Erythroblast (primary cell): Measurements from ENCODE around the gene BEST4.

ENCODE experiments used
- DNase-seq, 2 experiments: peaks; one replicate each; lab custom pipeline; 2025; lab: John Stamatoyannopoulos, UW
- GATA1 ChIP-seq: IDR thresholded peaks from 2 replicates; pipeline ENCODE4 v1.6.1; 2011; ENCODE audit warnings: low read depth, mild to moderate bottlenecking, control low read depth, low read length, moderate library complexity
- POLR2A ChIP-seq: IDR thresholded peaks from 2 replicates; pipeline ENCODE4 v1.6.1; 2011; ENCODE audit warnings: mild to moderate bottlenecking, low read length

BEST4 gene

DNA sequence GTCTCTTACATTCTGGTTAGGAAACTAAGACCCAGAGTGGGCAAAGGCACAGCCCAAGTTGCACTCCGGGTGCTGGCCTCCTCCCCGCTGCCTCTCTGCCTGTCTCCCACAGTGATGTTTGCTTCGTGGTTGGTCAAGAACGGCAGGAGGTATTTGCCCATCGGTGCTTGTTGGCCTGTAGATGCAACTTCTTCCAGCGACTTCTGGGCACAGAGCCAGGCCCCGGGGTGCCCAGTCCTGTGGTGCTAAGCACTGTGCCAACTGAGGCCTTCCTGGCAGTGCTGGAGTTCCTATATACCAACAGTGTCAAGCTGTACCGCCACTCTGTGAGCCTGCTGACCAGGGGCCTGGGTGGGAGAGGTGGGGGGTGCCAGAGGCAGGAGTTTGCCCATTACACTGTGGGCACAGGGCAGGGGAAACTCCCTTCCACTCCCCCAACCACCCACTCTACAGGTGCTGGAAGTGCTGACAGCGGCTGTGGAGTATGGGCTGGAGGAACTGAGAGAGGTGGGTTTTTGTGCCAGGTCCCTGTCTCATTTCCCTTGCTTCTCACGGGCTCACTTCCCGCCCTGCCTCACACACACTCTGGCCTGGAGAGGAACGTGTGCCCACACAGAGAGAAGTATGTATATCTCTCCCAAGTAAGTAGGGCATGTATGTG lies 22.3 kb upstream of the BEST4 start:
- TF ChIP-seq GATA1 = no peak
- TF ChIP-seq POLR2A = no peak
- no peak for DNase-seq

DNA sequence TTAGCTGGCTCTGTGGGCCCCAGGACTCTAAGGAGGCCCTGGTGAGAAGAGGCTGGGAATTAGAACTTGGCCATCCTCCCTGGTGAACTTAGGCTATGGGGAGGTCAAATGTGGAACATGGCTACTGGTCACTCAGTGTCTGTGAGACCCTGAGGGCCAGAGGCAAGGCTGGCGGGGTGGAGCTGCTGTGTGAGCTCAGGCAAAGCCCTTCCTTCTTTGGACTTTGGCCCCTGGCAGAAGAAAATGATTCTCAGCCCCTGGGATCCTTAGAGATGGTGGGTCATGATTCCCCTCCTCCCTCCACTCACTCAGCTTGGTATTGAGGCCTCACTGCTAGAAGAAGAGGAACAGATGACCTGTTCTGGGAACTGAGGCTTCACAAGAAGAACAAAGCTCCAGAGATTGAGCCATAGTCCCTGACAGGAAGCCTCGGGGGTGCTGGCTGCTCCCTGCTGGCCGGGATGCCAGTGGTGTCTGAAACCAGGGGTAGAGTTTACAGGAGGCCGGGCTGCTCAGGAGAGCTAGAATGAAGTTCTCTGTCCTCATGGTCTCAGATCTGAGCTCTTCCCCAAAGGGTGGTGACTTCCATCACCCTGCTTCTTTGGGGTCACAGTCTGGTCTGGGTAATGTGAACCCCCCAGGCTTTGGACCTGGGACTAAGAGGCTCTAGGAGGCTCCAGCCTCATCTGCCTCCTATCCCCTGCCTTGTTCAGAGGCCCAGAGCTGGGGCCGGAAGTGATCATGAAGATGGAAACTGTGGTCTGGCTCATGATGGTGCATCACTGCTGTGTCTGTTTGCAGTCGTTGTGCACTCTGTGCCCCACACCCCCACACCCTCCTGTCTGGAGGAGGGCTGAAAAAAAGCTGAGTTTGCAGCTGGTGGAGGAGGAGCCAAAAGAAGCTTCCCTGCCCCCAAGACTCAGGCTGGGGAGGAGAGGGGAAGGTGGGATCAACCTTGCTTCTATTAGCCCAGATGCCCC lies 21.3 kb upstream of the BEST4 start:
- DNase-seq = peak; percentile 50 to 64
- TF ChIP-seq GATA1 (no peak), POLR2A (peak; percentile 70)

DNA sequence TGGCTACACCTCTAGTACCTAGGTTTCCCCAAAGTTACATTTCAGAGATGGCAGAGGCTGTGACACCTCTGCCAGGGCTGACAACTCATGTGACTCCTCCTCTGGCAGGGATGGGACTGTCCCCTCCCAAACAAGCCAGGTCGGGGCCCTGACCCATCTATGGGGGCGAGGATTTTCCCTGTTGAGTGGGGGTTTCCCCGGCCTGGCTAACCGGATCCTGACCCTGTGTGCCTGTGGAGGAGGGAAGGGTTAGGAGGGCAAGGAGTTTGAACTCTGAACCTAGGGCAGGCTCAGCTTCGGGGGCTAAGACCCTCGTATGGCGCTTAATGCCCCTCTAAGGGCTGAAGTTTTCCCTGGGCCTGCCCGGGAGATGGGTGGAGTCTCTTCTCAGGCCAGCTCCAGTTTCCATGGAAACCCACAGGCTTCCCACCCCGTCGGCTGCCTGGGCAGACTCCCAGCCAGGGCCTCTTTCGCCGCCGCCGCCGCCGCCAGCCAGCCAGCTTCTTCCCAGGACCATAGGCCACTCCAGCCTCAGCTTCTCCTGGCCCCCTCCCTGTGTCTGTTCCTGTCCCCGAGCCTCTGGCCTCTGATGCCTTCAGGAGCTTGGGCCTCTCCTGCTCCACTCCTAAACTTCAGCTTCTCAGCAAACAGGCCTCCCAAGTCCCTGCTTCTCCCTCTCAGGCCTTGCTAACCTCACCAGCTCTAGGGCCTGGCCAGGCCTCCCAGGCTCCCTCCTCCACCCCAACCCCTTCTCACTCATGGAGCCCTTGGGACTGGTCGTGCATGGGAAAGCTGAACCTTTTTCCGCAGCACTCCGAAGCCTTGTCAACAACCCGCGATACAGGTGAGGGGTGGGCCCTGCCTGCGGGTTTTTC lies 20.3 kb upstream of the BEST4 start, which contains the start of gene BTBD19:
TSS of gene BTBD19 (plus strand) at position 461 of the 875 bp plus-strand sequence. CDS start at position 759, 298 bp downstream.
- TF ChIP-seq GATA1 (no peak), POLR2A (no peak)
- DNase-seq = peak; percentile 76 to 84

DNA sequence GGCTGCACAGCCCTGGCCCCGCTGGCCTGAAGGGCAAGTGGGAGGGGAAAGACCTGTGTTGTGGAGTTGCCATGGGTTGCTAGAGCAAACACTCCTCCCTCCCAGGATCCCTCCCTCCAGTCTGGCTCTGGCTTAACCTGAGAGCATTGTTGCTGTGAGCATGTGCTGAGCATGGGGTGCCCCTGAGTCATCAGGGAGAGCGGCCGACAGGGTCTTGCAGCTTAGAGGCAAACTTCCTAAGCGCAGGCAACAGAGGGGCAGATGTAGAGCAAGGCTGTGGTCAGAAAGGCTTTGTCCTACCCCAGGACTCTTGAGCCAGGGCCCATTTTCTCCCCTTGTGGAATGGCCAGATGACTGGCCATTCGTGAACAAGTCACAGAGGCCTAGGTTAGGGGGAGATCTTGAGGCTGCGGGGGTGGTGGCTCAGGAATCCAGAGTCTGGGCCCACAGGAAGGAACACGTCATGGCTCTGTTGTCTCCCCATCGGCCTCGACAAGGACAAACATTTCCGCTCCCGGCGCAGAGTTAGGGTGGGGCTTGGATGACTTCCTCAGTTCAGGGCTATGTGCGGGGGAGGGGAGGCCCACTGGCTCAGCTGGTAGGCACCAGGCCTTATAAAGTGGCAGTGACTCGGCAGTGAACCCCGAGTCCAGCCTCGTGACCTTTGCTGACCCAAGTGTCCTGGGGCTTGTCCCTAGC lies 19.5 kb upstream of the BEST4 start:
- DNase-seq = peak; percentile 87 to 92
- TF ChIP-seq POLR2A (peak; percentile 76), GATA1 (no peak)

DNA sequence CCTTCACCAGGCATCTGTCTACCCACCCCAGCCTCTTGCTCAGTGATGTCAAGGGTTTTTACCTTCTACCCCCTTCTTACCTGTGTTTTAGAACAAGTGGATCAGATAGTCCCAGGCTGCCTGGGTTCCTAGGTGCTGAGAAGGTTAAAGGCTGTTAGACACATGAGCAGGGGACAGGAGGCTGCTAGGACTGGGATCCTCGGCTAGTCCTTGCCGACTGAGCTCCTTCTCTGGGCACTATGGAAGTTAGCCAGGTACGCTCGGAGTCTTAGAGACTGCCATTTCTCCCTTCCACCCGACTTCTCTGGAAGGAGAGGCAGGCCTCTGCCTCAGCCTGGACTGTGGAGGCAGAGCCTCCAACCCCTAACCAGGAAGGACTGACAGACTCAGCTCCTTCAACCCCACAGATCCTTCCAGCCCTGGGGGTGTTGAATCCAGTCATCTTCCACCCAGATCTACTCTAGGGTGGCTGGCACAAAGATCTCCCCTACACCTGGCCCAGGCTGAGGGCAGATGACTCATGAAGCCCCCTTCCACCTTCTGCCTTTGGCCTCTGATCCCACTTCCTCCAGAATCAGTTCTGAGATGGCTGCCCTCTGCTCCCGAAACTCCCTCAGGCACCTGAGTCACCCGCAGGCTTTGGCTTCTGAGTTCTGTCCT lies 18.9 kb upstream of the BEST4 start, which contains the start of gene DYNLT4:
TSS of gene DYNLT4 (minus strand) at position 648 of the 660 bp plus-strand sequence. CDS start 683 bp downstream, outside the sequence.
- TF ChIP-seq GATA1 (no peak), POLR2A (no peak)
- no peak for DNase-seq

DNA sequence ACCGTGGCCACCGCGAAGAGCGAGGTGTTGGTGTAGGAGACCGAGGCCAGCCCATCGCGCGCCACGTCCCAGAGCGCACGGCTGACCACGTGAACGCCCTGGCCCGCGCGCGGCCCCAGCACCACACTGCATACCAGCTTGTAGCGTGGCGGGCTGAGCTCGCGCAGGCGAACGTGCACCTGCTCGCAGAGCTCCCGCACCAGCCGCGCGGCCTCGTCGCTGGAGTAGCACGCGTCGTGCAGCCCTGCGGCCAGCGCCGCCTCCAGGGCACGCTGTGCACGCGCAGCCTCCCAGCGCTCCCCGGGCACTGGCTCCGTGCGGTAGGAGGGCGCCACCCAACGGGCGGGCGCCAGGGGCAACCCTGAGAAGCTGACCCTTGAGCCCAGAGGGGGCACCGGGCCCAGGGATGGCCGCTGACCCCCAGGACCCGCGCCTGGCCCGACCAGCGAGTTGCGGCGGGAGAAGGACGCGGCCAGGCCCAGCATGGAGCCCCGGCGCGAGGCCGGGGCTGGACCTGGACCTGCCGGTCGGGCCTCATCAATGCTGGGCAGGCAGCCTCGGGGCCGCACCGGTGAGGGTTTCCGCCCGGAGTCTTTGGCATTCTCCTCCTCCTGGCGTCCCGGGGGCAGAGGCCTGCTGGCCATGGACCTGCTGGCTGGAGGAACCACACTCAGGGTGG lies 18.2 kb upstream of the BEST4 start:
- no peak for DNase-seq
- TF ChIP-seq GATA1 (no peak), POLR2A (no peak)

DNA sequence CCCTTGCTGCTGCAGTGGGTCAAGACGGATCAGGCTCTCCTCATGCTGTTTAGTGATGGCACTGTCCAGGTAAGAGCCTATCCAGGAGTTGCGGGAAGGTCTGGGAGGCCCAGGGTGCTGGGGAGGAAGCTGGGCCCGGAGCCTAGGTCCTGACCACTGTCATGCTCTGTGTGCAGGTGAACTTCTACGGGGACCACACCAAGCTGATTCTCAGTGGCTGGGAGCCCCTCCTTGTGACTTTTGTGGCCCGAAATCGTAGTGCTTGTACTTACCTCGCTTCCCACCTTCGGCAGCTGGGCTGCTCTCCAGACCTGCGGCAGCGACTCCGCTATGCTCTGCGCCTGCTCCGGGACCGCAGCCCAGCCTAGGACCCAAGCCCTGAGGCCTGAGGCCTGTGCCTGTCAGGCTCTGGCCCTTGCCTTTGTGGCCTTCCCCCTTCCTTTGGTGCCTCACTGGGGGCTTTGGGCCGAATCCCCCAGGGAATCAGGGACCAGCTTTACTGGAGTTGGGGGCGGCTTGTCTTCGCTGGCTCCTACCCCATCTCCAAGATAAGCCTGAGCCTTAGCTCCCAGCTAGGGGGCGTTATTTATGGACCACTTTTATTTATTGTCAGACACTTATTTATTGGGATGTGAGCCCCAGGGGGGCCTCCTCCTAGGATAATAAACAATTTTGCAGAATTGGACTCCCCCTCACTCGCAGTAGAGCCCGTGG lies 17.5 kb upstream of the BEST4 start:
- no peak for DNase-seq
- TF ChIP-seq POLR2A (no peak), GATA1 (no peak)

DNA sequence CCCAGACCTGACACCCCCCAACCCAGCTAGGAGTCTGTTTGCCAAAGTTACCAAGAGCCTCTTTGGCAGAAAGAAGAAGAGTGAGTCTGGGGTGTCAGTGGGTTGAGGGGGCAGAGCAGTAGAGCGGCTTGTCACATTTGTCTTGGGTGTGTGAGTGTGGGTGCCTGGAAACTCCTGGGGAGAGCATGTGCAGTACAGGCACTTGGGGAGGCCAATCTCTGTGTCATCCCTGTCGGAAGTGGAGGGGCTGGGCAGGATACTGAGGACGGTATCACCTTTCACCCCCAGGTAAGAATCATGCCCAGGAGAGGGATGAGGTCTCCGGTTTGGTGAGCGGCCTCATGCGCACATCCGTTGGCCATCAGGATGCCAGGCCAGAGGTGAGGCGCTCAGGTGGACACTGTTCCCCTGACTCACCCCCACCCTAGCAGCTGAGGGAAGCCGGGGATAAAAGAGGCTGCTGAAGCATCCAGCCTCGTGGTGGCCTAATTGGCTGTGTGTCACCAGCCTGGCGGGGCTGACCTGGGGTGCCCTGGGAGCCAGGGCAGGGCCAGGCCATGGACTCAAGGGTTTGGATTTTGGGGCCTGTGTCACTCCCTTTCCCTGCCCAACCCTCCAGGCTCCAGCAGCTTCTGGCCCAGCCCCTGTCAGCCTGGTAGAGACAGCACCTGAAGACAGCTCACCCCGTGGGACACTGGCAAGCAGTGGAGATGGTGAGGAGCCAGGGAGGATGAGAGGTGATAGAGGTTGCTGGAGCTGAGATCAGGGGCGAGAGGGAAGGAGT lies 15.5 kb upstream of the BEST4 start:
- TF ChIP-seq POLR2A (no peak), GATA1 (no peak)
- no peak for DNase-seq

DNA sequence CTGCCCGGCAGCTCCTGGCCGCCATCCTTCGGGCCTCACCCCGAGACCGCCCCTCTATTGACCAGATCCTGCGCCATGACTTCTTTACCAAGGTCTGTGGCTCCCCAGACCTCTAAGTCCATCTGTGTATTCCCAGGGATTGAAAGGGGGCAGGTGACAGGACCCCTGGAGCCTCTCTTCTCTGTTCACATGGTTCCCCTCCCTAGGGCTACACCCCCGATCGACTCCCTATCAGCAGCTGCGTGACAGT lies 15.0 kb upstream of the BEST4 start:
- no peak for DNase-seq
- no peak for TF ChIP-seq GATA1
- peak; percentile 6 for TF ChIP-seq POLR2A

DNA sequence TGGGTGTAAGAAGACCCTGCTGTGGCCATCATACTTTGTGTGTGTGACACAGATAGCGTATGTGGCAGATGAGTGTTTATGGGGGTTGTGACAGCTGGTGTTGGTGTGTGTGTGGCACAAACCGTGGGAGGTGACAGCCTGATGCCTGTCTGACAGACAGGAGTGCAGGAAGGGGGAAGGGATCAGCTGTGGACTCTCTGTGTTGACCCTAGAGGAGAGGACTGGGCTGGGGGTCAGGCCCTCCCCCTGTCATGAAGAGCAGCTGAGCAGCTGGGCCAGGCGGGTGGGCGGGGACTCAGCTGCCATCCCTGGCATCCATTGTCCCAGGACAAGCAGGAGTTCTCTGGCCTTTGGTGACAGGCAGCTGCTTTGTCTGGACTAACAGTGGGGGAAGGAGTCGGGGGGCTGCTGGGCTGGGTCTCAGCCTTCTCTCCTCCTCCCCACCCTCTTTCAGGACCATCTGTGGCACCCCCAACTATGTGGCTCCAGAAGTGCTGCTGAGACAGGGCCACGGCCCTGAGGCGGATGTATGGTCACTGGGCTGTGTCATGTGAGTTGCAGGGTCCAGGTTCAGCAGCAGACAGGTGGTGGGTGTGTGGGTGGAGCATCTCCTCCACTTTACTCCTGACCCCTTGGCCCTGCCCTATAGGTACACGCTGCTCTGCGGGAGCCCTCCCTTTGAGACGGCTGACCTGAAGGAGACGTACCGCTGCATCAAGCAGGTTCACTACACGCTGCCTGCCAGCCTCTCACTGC lies 14.5 kb upstream of the BEST4 start:
- TF ChIP-seq GATA1 (no peak), POLR2A (peak; percentile 18)
- DNase-seq = no peak
